Measurements from ENCODE around the gene UMOD.

DNA sequence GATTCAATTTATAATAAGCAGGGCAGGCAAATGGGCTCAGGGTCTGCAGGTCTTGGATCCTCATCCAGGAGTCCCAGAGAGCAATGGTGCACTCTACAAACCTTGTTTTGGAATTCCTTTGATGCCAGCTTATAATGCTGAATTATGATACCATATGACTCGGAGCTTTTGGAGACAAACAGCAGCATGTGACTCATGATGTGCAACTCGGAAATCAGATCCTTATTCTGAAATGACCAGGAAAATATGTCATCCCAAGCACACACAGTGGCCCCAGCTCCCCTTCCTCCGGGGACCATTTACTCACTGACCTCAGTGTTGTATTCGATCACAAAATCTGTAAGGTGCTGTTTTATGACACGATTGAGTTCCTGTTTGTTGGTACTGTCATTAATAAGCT is 20.2 kb upstream of the UMOD start:
- TF ChIP-seq POLR2AphosphoS5 (IDR thresholded peaks at IDR 0.05; ENCODE audit: low read depth, low read length) (no peak), POLR2A (IDR thresholded peaks at IDR 0.05; ENCODE audit: low read depth, low read length) (no peak), TAF1 (IDR thresholded peaks at IDR 0.05; ENCODE audit: borderline replicate concordance, low read depth, low read length) (no peak)
